GM21360 (cell line): ENCODE data around the gene PISD.
A peak's percentile ranks its signal among the peaks of the same experiment; 100 is the strongest.

Experiments used
- ATAC-seq: cut with Tn5 transposase; IDR thresholded peaks from one replicate; pipeline ENCODE4 v1.9.1; 2021; ENCODE audit warnings: mild to moderate bottlenecking, moderate library complexity; ENCODE audit not compliant: unreplicated experiment

PISD gene

DNA sequence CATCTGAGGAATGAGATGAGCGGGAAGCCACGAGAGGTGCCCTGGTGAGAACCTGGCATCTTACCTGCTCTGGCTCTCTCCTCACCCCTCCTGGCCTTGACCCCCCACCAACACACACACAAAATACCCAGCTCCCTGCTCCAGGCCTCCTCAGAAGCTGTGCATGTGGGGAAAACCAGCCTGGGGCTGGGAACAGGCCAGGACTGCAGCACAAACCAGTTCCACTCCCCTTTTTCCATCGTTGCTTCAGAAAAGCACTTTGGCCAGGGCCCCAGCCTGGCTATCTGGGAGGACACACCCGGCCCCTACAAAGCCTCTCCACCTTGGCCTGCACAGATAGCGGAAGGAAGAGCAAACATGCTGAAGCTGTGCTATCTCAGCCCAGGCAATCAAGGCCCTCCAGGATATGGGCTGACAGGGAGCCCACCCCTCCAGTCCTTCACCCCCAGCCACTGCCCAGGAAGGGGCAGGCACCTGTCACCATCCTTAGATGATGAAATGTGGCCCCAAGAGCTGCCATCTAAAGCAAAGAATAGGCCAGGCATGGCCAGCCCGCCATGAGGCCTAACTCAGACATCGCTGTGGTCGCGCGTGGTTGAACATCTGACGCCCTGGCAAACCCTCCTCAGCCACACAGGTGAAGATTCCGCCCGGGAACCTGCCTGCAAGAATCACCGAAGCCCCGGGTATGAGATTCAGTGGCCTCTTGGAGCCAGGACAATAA lies 35.4 kb downstream of the PISD start:
- no peak for ATAC-seq

DNA sequence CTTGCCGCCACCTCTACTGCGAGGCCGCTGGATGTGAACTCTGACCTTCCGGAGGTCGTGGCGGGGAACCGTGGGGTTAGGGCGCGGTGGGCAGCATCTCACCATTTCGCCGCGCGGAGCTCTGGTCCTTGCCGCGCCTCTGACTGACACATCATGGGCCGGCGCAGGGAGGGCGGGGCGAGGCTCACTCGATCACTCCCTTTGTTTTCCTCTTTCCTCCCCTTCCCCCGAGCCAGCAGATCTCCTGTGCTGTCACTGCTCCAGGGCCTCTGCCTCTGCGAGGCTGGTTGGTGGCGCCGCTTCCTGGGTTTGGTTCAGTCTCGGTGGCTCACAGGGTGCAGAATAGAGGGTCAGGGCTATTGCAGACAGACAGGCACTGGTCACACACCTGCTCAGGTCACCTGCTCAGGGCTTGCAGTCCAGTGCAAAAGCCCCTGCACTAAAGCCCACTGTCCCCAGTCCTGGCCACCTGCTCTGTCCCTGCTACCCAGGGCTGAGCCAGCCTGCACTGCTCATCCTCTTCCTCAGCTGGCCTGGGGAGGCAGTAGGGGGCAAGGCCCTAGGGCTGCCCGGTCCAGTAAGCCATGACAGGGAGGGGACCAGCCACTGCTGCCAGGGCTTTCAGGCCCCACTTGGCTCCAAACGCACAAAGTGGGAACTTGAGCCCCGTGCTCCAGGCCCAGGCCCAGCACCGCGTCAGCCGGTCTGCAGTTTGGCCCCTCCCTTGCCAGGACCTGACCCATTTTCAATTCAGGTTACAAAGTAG lies 36.2 kb downstream of the PISD start:
- ATAC-seq, result no peak

GRCh38 chr22:31625257-31625640 lies 36.8 kb downstream of the PISD start:
- ATAC-seq, result no peak

GRCh38 chr22:31623592-31624304 lies 38.3 kb downstream of the PISD start:
- ATAC-seq, result no peak

GRCh38 chr22:31622980-31623379 lies 39.0 kb downstream of the PISD start:
- no peak for ATAC-seq

DNA sequence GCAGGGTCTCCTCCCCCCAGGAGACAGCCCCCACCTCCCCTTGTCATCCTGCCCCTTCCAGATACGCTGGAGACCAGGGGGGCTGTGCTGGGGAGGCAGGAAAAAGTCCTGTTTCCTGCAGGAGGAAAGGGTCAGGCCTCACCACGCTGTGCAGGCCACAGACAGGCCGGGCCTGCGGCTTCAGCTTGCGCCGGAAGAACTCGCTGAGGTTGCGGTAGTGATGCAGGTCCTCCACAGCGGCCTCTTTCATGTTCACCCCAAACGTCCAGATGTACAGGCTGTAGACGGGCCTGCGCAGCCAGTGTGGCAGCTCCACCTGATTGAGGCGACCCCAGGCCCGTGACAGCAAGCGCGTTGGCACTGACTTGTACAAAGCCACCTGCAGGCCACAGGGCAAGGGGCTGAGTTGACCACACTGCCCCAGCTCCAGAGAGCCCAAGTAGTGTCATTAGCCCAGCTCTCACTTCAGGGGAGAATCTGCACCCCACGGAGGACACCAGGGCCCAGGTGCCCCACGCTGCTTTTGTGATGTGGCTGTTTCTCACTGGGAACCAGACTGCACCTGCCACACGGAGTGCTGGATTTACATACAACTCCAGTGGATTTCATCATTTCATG lies 40.4 kb downstream of the PISD start:
- ATAC-seq, result no peak

GRCh38 chr22:31620756-31621480 lies 41.1 kb downstream of the PISD start:
- ATAC-seq, result no peak

DNA sequence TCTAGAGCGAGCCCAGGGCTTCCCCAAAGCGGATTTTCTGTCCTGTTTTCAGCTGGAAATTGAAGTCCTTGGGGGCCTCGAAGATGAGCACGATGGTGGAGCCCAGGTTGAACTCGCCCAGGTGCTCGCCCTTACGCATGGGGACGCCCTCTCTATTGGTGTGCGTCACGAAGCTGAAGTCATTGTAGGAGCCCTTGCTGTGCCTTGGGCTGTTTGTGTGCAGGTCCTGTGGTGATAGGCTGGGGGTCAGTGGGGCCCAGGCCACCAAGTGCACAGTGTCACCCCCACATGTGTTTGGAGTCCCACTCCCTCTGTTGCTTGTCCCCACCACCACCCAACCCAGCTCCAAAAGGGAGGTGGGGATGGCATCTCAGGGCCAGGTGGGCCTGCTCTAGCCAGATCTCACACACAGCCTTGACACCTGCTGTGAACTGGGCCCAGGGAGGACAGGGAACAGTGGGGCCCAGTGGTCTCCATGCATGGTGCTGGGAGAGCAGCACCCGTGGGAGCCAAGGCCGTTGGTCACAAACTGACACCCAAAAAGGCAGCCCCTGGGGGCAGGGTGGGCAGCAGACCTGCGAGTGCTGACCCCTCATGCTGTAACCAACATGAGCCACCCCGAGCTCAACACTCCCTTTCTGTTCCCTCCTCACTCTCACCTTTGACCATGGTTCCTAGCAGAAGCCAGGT lies 42.3 kb downstream of the PISD start:
- no peak for ATAC-seq

GRCh38 chr22:31618471-31619176 lies 43.4 kb downstream of the PISD start:
- no peak for ATAC-seq

DNA sequence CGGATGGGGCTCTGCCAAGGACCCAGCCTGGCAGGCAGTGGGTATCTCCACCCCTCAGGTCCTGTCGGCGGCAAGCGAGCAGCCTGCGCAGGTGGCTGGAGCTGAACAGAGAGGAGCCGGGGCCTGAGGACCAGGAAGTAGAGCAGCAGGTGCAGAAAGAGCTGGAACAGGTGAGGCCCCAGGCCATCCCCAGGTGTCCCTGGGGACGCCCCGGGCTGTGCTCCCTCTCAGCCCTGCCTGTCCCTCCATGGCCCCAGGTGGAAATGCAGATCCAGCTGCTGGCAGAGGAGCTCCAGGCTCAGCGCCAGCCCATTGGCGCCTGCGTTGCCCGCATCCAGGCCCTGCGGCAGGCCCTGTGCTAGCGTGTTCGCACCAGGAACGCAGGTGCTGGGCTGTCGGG lies 44.0 kb downstream of the PISD start:
- ATAC-seq, result no peak

GRCh38 chr22:31616315-31616980 lies 45.6 kb downstream of the PISD start:
- ATAC-seq, result peak; percentile 65

- ATAC-seq, result no peak
Measured at GRCh38 chr22:31615940-31616314, 46.1 kb downstream of the PISD start.

DNA sequence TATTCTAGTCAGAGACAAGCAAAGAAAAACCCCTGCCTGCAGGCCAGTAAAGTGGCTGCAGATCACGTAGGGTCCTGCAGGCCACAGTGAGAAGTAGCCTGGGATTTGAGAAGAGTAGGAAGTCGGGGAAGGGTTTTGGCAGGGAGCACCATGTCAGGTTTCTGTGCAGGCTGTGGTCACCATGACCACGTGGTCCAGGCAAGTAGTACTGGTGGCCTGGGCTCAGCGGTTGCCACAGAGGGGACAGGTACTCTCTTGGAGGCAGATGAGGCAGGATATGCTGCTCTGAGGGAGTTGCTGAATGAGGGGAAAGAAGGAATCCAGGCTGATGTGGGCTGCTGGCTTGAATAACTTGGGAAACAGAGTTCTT lies 46.5 kb downstream of the PISD start:
- no peak for ATAC-seq

DNA sequence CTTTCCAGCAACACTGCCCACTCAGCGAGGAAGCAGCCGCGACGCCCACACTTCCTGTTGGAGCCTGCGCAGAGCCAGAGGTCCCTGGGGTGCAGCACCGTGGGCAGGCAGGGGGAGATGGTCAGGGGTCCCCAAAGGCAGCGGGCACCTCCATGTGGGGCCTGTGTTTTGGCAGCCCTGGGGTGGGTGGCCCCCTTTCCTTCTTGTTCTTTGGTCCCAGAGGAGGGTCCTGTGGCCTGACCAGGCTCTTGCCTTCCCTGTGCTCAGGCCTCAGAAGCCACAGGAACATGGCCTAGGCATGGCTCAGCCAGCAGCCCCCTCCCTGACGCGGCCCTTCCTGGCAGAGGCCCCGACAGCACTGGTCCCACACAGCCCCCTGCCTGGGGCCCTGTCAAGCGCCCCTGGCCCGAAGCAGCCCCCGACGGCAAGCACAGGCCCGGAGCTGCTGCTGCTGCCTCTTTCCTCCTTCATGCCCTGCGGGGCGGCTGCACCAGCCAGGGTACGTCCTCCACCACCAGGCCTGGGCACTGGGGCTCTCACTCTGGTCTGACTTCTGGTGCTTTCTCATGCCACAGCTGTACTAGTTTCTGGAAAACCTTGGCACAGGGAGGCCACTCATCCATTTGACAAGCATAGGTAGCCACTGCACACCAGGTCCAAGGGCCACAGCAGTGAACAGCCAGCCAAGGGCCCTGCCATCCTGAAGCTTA lies 47.1 kb downstream of the PISD start:
- no peak for ATAC-seq

- no peak for ATAC-seq
Measured at GRCh38 chr22:31613904-31614296, 48.1 kb downstream of the PISD start.

GRCh38 chr22:31613286-31613903 lies 48.6 kb downstream of the PISD start:
- no peak for ATAC-seq

DNA sequence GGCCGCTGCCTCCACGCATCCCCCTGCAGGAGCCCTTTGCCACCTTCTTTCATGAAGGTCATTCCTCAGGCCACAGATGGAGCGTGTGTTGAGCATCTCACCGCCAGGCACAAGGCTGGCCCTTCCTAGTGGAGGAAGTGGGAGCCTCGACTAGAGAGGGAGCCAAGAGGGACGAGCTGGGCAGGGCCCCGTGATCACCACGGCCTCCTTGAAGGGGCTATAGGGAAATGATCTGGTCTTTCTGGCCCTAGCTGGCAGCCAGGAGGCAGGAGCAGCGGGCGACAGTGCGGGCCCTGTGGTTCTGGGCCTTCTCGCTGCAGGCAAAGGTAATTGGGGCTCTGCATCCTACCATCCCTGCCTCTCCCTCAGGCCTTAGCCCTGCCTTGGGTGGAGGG lies 49.1 kb downstream of the PISD start:
- ATAC-seq, result no peak
